GM12873 (cell line): ENCODE results near the gene LRRC49.

Experiments
- CTCF ChIP-seq: IDR thresholded peaks from 2 replicates; pipeline ENCODE4 v1.5.1; 2012; ENCODE audit warnings: low read depth, mild to moderate bottlenecking, moderate library complexity, low read length, control low read depth; ENCODE audit not compliant: insufficient read depth; ENCODE audit errors: missing control alignments

The LRRC49 gene, protein sequence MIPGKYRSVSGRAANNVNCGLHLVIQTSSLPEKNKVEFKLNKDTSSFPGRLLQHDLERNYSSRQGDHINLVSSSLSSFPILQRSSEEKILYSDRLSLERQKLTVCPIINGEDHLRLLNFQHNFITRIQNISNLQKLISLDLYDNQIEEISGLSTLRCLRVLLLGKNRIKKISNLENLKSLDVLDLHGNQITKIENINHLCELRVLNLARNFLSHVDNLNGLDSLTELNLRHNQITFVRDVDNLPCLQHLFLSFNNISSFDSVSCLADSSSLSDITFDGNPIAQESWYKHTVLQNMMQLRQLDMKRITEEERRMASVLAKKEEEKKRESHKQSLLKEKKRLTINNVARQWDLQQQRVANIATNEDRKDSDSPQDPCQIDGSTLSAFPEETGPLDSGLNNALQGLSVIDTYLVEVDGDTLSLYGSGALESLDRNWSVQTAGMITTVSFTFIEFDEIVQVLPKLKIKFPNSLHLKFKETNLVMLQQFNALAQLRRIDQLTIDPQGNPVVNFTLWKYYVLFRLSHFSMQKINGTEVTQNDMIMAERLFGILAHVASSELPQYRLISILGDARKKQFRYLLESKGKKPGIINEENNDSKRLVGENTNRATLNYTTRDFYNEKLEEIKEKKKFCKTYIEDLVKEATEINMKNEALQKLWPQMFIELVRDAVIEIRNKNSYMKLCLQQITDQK

GRCh38 chr15:70892002-70892911 lies at the start of gene LRRC49, which contains the start of gene THAP10:
Gene LRRC49, plus strand, starts transcription at chr15:70892826. Its CDS starts 69 bp downstream, at chr15:70892895.
Gene THAP10, minus strand, starts transcription at chr15:70892433. Its CDS starts 161 bp downstream, at chr15:70892272.
- TF ChIP-seq CTCF = no peak

DNA sequence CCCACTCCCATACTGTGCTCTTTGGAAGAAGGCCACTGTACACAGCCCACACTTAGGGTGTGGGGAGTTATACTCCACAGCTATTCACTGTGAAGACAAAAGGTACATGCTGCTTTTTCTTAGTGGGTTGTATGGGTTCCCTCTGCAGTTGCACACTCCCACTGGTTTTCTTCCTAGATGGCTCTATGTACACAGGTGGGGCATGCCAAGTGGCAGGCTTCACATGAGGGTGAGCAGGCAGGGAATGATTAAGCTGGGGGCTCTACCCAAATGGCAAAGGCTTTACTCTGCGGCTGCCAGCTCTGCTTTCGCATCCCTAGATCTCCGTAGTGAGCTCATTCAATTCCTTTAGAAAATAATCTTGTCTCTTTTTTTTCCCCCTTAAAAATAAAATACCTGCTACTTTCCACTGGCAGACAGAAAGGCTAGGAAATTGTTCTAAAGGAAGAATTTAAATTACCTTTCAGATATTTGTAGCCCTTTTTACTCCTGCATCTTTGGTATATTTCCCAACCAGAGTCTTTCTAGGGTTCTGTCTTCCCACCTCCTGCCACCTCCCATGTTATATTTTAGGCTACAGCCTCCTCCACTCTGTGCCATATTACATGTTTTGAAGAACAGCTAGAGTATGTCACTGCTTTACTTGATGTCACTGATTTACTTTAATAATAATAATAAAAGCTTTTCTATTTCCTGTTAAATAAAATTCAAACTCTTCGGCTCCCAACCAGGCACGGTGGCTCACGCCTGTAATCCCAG lies 46.8 kb upstream of the LRRC49 start:
- TF ChIP-seq CTCF = no peak

DNA sequence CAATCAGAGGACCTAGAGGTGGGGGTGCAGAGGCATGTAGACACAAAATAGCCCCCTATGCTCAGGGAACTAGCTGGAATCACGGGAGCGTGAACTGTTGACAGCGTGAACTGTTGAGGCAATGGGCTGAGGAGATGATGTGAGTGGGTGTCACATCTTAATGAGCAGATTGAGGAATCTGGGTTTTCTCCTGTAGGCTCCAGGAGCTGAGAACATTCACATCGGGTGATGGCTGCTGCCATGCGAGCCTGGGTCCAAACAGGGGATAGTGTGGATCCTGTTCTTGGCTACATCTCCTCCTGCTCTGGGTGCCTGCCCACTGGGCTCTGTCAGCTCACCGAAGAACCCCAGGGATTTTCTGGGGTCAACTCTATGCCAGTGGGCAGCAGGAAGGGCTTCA lies 40.7 kb upstream of the LRRC49 start:
- no peak for TF ChIP-seq CTCF

DNA sequence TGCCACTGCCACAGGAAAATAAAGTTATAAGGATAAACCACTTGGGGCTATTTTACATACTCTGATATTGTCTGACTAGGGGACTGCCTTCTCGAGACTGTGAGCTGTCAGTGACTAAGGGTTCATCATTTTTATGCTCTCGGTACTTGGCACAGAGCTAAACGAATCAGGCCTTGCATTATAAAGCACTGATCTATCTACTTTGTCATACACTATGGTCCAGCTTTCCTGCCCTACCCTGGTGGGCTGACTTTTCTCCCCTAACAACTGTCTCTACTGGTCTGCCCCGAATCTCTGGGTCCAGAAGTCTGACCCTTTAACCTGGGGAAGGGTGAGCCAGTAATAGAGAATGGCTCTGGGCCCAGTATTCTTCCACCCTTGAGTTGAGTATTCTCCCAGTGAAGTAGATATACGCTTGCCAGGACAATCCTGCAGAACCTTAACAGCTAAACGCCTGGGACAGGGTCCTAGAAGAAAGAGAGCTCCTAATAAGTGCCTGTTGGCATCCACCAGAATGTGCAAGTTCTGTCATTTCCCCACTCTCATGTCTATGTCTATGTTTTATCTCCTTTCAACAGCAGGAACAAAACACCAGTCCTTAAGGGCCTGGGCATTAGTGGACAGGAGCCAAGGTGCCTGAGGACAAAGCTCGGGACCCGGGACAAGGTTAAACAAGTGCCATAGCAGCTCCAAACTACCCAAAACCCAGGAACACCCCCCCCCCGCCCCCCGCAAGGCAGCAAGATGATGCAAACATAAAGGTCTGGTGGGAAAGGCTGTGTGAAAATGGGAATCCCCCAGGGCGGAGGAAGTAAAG lies 39.9 kb upstream of the LRRC49 start:
- no peak for TF ChIP-seq CTCF

DNA sequence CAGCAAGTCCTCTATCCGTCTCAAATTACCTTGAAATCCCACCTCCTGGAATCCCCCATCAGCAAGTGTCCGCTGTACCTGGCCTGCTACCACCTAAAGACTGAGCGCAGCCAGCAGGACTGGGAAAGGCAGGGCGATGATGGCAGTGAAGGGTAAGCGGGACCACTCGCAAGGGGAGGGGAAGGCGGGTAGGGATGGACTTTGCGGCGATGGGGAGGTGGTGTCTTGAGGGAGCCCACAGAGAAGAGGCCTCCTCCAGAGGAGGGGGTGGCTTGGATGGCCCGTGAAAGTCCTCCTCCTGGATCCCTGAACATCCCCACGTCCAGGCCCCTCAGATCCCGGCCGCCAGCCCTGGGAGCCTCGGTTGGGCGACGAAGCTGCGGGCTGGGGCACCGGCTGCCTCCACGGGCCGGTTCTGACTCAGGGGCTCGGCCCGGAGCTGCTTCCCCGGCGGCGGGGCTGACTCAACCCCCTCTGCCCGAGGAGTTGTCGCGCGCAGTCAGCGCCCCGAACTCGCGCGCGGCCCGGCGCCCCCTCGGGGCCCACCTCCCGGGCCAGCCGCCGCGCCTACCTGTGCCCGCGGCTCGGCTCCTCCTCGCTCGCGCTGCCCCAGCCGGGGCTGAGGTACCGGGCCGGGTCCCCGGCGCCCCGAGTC lies 39.2 kb upstream of the LRRC49 start:
- no peak for TF ChIP-seq CTCF
